Neutrophil (primary cell): ENCODE results near the gene RABGAP1L.
A peak's percentile ranks its signal among the peaks of the same experiment; 100 is the strongest.

ENCODE experiments used
- H3K27ac ChIP-seq: fragments of 200-600 bp; sonication (generic); 2 replicates; pipeline ENCODE4 v1.5.1; 2016; ENCODE audit warnings: mild to moderate bottlenecking, moderate library complexity
- H3K27me3 ChIP-seq: fragments of 200-600 bp; sonication (generic); 2 replicates; pipeline ENCODE4 v1.6.0; 2016; ENCODE audit warnings: mild to moderate bottlenecking
- H3K36me3 ChIP-seq: fragments of 200-600 bp; sonication (generic); 2 replicates; pipeline ENCODE4 v1.5.1; 2017
- H3K4me1 ChIP-seq, 2 experiments: fragments of 200-600 bp in 1 of 2; sonication (generic) in 1 of 2; 1 replicate in 1 of 2; 2 replicates in 1 of 2; pipeline versions ENCODE4 v1.5.1 to v1.6.1; 2013 to 2016; ENCODE audit warnings: low read depth in 1 of 2, low read length in 1 of 2, mild to moderate bottlenecking in 1 of 2, moderate library complexity in 1 of 2; ENCODE audit not compliant: control insufficient read depth in 1 of 2, insufficient read depth in 1 of 2
- H3K4me3 ChIP-seq, 2 experiments: fragments of 200-600 bp in 1 of 2; sonication (generic) in 1 of 2; 1 replicate in 1 of 2; 2 replicates in 1 of 2; pipeline ENCODE4 v1.5.1; 2013 to 2016; ENCODE audit warnings: low read depth in 1 of 2, low read length in 1 of 2, mild to moderate bottlenecking in 1 of 2, moderate library complexity in 1 of 2
- H3K9me3 ChIP-seq: fragments of 200-600 bp; sonication (generic); 2 replicates; pipeline ENCODE4 v1.5.1; 2016
- TF ChIP-seq, protein P1 (sequence below): fragments of 200-600 bp; sonication (generic); IDR thresholded peaks from 2 replicates; pipeline ENCODE4 v1.5.1; 2016; ENCODE audit warnings: antibody characterized with exemption

The RABGAP1L gene

DNA sequence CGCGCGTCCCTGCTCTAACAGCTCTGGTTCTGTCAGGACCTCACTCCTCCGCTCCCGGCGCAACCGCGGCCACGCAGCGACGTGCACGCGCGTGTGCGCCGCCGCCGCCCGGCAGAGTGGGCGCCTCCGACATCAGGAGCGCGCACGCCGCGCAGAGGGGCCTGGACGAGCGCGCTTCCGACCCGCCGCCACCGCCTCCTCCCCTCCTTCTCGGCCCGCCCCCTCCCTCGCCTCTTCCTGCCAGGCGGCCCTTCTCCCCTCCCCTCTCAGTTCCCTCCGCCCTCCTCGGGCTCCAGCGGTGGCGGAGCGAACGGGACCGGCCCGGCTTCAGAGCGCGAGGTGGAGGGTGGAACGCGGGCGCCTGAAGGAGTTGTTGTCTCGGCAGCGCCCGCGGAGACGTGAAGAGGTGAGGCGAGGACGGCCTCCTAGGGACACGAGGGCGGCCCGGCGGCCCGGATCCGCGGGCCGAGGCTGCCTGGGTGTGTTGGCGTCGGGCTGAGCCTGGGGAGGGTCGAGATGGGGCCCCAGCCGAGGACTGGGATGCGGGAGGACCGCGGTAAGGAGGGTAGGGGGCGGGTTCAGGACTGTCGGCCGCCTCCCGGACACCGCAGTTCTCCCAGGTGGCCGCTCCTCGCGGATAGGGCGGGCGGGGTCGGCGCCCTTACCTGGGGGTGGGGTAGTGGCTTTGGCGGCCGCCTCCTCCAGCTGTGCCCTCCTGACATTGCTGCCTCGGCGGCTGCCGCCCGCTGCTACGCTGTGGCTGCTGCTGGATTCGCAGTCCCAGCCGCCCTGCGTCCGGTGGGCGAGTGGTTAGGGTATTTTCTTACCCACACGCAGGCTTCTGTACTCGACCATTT is at the start of gene RABGAP1L:
TSS of gene RABGAP1L (plus strand) at position 269 of the 857 bp plus-strand sequence.
- no peaks in the 10 kb centered on the region for H3K9me3 ChIP-seq
- TF ChIP-seq, protein P1, sequence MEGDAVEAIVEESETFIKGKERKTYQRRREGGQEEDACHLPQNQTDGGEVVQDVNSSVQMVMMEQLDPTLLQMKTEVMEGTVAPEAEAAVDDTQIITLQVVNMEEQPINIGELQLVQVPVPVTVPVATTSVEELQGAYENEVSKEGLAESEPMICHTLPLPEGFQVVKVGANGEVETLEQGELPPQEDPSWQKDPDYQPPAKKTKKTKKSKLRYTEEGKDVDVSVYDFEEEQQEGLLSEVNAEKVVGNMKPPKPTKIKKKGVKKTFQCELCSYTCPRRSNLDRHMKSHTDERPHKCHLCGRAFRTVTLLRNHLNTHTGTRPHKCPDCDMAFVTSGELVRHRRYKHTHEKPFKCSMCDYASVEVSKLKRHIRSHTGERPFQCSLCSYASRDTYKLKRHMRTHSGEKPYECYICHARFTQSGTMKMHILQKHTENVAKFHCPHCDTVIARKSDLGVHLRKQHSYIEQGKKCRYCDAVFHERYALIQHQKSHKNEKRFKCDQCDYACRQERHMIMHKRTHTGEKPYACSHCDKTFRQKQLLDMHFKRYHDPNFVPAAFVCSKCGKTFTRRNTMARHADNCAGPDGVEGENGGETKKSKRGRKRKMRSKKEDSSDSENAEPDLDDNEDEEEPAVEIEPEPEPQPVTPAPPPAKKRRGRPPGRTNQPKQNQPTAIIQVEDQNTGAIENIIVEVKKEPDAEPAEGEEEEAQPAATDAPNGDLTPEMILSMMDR, result peak; percentile 24
- H3K27ac ChIP-seq, result peak within 1 kb of the TSS; percentile 85
- peak within 1 kb of the TSS; percentile 81 to 98 for H3K4me3 ChIP-seq
- no peaks in the 10 kb centered on the region for H3K36me3 ChIP-seq
- peaks cover 16 to 19% of the 10 kb centered on the region in 2 experiments for H3K4me1 ChIP-seq
- no peaks in the 10 kb centered on the region for H3K27me3 ChIP-seq

- Histone ChIP-seq H3K27me3 (no peaks in the 10 kb centered on the region), H3K9me3 (no peaks in the 10 kb centered on the region), H3K4me3 (no peak overlapping the region), H3K27ac (no peak overlapping the region), H3K36me3 (no peaks in the 10 kb centered on the region), H3K4me1 (no peaks in the 10 kb centered on the region)
- TF ChIP-seq, protein P1, result no peak
Observed at GRCh38 chr1:174110053-174110452, 49.3 kb upstream of the RABGAP1L start.

DNA sequence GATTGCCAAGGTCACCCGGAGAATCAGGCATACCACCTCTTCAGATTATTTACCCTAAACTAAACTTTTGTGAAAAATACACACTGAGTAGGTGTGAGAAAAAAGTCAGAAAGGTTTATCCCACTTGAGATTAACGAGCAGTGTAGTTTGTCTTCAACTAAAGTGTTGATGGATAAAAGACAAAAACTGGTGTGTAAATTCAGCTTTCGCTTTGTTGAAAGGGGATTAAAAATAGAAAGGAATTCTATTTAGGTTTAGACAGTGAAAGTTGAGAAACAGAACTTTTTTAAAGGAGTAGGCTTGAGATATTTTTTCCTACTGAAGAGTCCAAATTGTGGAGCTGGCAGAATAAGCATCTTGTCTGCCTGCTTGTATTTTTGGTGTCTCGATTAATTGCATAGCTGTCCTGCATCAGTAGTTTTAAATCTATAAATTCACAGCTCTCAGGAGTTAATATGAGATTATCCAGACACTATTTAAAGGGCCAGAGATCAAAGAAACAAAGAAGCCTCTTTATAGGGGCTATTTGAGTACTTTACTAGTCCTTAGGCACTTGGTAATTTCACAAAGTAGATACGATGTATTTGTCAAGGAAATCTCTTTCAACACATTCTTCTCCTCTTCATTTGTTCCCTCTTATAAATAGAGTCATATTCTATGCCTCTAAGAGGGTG is 46.7 kb upstream of the RABGAP1L start:
- TF ChIP-seq, protein P1, result no peak
- Histone ChIP-seq H3K9me3 (no peaks in the 10 kb centered on the region), H3K36me3 (no peaks in the 10 kb centered on the region), H3K4me3 (no peak overlapping the region), H3K4me1 (no peaks in the 10 kb centered on the region), H3K27me3 (no peaks in the 10 kb centered on the region), H3K27ac (no peak overlapping the region)

DNA sequence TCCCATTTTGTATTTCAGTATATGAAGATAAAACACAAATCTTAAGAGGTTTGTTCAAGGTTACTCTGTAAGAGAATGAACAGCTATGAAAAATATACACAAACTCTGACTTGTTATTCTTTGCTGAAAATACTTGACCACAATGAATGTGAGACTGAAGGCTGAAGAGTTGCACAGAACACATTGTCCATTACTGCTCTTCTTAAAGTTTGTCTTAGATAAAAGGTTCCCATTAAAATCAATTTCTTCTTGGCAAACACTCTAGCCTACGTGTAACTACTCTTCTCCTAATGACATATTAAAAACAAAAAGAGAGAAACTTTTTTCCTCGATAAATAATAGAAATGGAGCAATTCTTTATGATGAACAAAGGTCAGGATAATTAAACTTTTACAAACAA is 45.2 kb upstream of the RABGAP1L start:
- no peaks in the 10 kb centered on the region for H3K9me3 ChIP-seq
- no peaks in the 10 kb centered on the region for H3K36me3 ChIP-seq
- no peak overlapping the region for H3K4me3 ChIP-seq
- TF ChIP-seq, protein P1, result no peak
- no peak overlapping the region for H3K27ac ChIP-seq
- H3K4me1 ChIP-seq, result no peaks in the 10 kb centered on the region
- H3K27me3 ChIP-seq, result no peaks in the 10 kb centered on the region

- H3K36me3 ChIP-seq, result no peaks in the 10 kb centered on the region
- no peaks in the 10 kb centered on the region for H3K27me3 ChIP-seq
- no peak overlapping the region for H3K27ac ChIP-seq
- H3K9me3 ChIP-seq, result no peaks in the 10 kb centered on the region
- H3K4me3 ChIP-seq, result no peak overlapping the region
- no peaks in the 10 kb centered on the region for H3K4me1 ChIP-seq
- TF ChIP-seq, protein P1, result peak; percentile 42
Observed at GRCh38 chr1:174114788-174115448, 44.4 kb upstream of the RABGAP1L start.
